GM20000 (cell line): Measurements from ENCODE around the gene SLC66A3.

Experiments used
- DNase-seq: peaks from one replicate; pipeline ENCODE4 v3.0.0; 2012; ENCODE audit warnings: low spot score
- CTCF ChIP-seq: IDR thresholded peaks from 2 replicates; pipeline ENCODE4 v1.5.1; 2012; ENCODE audit warnings: mild to moderate bottlenecking, control low read depth; ENCODE audit errors: extremely low read depth, missing control alignments

Gene SLC66A3

GRCh38 chr2:11227595-11227994 lies 72.3 kb downstream of the SLC66A3 start:
- no peak for DNase-seq
- no peak for TF ChIP-seq CTCF
